Activated CD8-positive, alpha-beta memory T cell treated with anti-CD3 and anti-CD28 coated beads, Interleukin-2, amount 50 U/mL, for 24 hours (primary cell): ENCODE data around the gene PI4KA.
"Not testable (repeated sequence)": the region's sequence is repeated elsewhere in the genome, so short reads cannot be mapped to it uniquely, and the experiment has no call there.

ENCODE experiments used
- DNase-seq: peaks from one replicate; pipeline ENCODE4 v3.0.0-alpha.2; 2020; ENCODE audit errors: extremely low read depth

PI4KA gene

GRCh38 chr22:20847318-20847822 lies 11.2 kb downstream of the PI4KA start:
- DNase-seq: no peak

- no peak for DNase-seq
Measured at GRCh38 chr22:20844055-20845037, 14.3 kb downstream of the PI4KA start.

DNA sequence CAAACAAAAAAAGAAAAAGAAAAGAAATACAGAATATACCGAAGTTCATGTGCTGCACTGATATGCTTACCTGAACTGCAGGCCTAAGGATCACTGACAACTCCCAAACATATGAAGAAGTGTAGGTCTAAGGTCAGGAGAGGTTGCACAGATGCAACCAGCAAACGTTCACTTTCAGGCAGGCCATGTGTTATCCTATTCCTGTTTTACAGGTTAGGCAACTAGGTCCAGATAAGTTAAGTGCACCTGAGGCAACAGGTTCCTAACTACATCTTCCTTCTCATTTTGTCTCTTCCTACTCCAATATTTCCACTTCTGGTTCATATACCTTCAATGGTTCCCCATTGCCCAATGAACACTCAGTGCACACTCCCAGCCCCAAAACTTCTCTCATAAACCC lies 15.1 kb downstream of the PI4KA start:
- DNase-seq: no peak

DNA sequence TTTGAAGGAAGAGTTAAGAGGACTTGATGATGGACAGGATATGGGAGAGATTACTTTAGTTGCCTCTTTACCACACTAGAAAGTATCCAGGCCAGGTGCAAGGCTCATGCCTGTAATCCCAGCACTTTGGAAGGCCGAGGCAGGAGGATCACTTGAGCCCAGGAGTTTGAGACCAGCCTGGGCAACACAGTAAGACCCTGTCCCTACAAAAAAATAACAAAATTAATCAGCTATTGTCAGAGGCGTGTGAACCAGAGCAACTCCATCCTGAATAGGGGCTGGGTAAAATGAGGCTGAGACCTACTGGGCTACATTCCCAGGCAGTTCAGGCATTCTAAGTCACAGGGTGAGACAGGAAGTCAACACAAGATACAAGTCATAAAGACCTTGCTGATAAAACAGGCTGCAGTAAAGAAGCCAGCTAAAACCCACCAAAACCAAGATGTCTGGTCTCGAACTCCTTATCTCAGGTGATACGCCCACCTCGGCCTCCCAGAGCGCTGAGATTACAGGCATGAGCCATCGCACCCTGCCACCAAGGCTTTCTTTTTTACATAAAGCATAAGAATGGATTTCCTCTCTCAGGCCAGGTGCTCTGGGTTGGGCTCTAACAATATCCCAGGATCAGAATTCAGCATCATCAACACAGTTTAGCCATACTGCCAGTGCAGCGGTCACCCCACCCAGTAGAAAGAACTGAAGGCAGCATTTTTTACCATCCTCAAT lies 17.8 kb downstream of the PI4KA start:
- no peak for DNase-seq

- DNase-seq: no peak
Measured at GRCh38 chr22:20839837-20840645, 18.6 kb downstream of the PI4KA start.

GRCh38 chr22:20839354-20839753 lies 19.3 kb downstream of the PI4KA start:
- not testable (repeated sequence) for DNase-seq

- DNase-seq: no peak
Measured at GRCh38 chr22:20836987-20837823, 21.4 kb downstream of the PI4KA start.

DNA sequence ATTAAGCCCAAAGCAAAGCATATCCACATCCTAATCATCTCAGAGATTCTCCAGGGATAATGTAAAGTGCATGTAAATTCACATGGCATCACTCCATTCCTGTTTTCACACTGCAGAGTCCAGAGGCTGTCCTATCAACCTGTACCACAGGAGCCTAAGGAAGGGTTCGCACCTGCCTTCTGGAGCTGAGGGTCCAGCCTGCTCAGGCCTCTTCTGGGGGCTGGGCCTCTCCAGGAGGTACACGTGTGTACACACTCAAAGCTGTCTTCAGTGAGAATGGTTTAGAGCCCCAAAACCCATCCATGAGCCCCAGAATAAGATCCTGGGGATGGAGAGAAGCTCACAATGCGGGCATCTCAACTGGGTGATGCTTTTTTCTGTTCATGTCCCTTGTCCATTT lies 23.9 kb downstream of the PI4KA start:
- DNase-seq: no peak

DNA sequence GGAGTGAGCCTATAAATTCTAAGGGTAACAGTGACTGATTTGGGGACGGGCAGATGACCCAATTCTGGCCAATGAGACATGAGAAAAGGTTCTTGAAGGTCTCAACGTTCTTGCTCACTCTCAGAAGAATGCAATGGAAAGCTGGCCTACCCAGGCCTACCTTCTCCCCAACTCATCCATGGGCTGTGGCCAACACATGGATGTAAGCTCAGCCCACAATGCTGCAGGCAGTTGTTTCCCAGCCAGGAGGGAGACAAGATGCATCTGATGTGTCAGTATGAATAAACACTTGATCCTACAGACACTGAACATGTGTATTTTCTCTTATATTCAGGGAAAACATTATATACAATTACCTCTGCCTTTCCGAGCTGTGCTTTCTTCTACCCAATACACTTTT lies 24.4 kb downstream of the PI4KA start:
- no peak for DNase-seq

GRCh38 chr22:20833225-20833665 lies 25.4 kb downstream of the PI4KA start:
- no peak for DNase-seq

DNA sequence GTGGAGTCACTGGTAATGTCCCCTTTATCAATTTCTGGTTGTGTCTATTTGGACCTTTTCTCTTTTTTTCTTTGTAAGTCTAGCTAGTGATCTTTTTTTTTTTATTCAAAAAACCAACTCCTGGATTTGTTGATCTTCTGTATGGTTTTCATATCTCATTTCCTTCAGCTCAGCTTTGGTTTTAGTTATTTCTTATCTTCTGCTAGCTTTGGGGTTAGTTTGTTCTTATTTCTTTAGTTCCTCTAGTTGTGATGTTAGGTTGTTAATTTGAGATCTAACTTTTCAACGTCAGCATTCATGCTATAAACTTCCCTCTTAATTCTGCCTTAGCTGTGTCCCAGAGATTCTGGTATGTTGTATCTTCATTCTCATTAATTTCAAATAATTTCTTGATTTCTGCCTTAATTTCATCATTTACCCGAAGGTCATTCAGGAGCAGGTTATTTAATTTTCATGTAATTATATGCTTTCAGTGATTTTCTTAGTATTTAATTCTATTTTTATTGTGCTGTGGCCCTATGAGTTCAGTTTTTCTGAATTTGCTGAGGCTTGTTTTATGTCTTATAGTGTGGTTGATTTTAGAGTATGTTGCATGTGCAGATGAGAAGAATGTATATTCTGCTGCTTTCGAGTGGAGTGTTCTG lies 29.0 kb downstream of the PI4KA start:
- DNase-seq: no peak

DNA sequence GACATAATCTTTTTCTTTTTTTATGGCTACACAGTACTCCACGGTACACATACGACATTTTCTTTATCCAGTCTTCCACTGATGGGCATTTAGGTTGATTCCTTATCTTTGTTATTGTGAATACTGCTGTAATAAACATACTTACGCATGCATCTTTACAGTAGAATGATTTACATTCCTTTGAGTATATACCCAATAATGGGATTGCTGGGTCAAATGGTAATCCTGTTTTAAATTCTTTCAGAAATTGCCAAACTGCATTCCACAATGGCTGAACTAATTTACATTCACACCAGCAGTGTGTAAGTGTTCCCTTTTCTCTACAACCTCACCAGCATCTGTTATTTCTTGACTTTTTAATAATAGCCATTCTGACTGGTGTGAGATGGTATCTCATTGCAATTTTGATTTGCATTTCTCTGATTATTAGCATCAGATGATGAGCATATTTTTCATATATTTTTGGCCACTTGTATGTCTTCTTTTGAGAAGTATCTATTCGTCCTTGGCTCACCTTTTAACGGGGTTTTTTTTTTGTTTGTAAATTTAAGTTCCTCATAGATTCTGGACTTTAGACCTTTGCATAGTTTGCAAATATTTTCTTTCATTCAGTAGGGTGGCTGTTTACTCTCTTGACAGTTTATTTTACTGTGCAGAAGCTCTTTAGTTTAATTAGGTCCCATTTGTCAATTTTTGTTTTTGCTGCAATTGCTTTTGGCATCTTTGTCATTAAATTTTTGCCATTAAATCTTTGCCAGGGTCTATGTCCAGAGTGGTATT lies 32.0 kb downstream of the PI4KA start:
- not testable (repeated sequence) for DNase-seq

DNA sequence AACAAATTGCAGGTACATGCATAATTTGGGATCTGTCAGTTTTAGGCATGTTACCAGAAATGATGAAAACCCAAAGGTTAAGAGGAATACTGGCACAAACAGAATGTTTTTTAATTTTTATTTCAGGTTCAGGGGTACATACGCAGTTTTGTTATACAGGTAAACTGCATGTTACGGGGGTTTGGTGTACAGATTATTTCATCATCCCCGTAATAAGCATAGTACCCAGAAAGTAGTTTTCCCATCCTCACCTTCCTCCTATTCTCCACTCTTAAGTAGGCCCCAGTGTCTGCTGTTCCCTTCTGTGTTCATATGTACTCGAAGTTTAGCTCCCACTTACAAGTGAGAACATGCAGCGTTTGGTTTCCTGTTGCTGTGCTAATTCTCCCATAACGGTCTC lies 33.0 kb downstream of the PI4KA start:
- DNase-seq: no peak

DNA sequence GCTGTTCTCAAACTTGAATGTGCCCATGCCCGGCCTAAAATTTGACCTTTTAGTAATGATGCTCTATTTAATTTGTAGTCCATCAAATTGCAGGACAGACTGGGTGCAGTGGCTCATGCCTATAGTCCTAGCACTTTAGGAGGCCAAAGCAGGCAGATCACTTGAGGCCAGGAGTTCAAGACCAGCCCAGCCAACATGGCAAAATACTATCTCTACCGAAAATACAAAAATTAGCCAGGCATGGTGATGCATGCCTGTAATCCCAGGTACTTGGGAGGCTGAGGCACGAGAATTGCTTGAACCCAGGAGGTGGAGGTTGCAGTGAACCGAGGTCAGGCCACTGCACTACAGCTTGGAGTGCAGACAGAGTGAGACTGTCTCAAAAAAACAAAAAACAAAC lies 33.4 kb downstream of the PI4KA start:
- DNase-seq: not testable (repeated sequence)

GRCh38 chr22:20823264-20823663 lies 35.3 kb downstream of the PI4KA start:
- DNase-seq: no peak

GRCh38 chr22:20822240-20822639 lies 36.4 kb downstream of the PI4KA start:
- DNase-seq: no peak

DNA sequence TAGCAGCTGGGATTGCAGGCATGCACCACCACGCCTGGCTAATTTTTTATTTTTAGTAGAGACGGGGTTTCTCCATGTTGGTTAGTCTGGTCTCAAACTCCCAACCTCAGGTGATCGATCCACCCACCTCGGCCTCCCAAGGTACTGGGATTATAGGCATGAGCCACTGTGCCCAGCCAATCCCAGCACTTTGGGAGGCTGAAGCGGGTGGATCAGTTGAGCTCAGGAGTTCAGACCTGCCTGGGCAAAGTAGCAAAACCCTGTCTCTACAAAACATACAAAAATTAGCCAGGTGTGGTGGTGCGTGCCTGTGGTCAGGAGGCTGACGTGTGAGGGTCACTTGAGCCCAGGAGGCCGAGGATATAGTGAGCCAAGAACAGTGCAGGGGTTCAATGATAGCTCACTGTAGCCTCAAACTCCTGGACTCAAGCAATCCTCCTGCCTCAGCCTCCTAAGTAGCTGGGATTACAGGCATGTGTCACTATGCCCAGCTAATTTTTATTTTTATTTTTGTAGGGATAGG lies 36.8 kb downstream of the PI4KA start:
- DNase-seq: not testable (repeated sequence)

DNA sequence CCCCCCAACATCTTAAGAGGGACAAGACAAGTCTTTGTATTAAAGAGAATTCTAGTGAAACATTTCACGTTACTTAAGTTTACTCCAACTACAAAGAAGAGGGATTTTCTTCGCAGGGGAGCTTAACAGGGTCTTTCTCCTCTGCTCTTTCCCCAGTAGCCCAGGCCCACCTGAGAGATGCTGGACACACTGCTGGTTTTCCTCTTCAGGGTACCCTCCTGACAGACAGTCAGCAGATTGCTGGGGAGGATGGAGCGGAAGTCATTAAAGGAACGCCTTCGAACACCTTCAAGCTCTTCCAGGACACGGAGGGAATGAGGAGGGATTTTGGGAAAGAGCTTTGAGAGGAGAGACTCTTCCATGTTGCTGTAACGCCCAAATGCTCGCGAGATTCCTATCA lies 39.1 kb downstream of the PI4KA start:
- no peak for DNase-seq

DNA sequence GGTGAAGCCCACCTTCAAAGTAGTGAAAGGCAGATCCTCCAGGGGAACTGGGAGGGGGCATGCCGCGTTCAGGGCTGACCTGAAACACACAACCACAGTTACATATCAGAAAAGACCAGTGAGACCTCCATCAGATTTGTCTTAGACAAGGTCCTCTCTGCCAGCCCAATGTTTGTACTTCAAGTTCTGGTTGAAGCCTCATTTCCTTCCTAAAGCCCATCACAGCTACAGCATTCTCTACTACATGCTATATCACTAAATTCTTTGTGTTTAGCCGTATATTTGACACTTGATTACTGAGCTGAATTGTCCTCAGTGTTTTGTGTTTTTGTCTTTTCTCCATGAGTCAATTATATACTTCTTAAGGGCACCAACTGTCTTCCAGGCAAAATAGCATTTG lies 40.1 kb downstream of the PI4KA start:
- no peak for DNase-seq
